WTC11 (cell line): ENCODE data around the gene ATP6V0D1. TPM values are rescaled to one million over a fixed set of nuclear protein-coding genes. Genes with fewer than 3 reads are reported as not detected.
"Not testable (repeated sequence)": the region's sequence is repeated elsewhere in the genome, so short reads cannot be mapped to it uniquely, and the experiment has no call there.

ENCODE experiments used
- ATAC-seq: fragments of 200-7000 bp; cut with Tn5 transposase; 2 replicates; pipeline ENCODE4 v1.10.0; 2021; ENCODE audit warnings: mild to moderate bottlenecking, moderate library complexity
- CTCF ChIA-PET: fragments of 300-600 bp; sonication (Branson Sonifier 250); formaldehyde crosslinking; loops from one replicate; lab custom pipeline; 2021; ENCODE audit warnings: antibody characterized with exemption; lab: Charles Lee
- POLR2A ChIA-PET: fragments of 350-600 bp; sonication (Branson Sonifier 250); formaldehyde crosslinking; loops from one replicate; lab custom pipeline; 2021; ENCODE audit warnings: antibody characterized with exemption; lab: Charles Lee
- DNase-seq: peaks from one replicate; pipeline ENCODE4 v3.0.0; 2021; ENCODE audit warnings: low spot score
- H3K27ac Mint-ChIP-seq: 2 replicates; pipeline ENCODE4 v1.8.0; 2021; ENCODE audit warnings: mixed read lengths
- H3K27me3 Mint-ChIP-seq: 2 replicates; pipeline ENCODE4 v1.8.0; 2021; ENCODE audit warnings: low read depth, mild to moderate bottlenecking, moderate library complexity, mixed read lengths
- H3K36me3 Mint-ChIP-seq: 2 replicates; pipeline ENCODE4 v1.8.0; 2021; ENCODE audit warnings: mixed read lengths
- H3K4me1 Mint-ChIP-seq: 2 replicates; pipeline ENCODE4 v1.8.0; 2022; ENCODE audit warnings: mixed read lengths
- H3K4me3 Mint-ChIP-seq: 2 replicates; pipeline ENCODE4 v1.8.0; 2021; ENCODE audit warnings: mild to moderate bottlenecking, moderate library complexity, mixed read lengths
- H3K9me3 Mint-ChIP-seq: 2 replicates; pipeline ENCODE4 v1.8.0; 2021; ENCODE audit warnings: mixed read lengths
- E2F4 ChIP-seq: sonication (generic); formaldehyde crosslinking; IDR thresholded peaks from 2 replicates; pipeline ENCODE4 v1.8.1; 2022; ENCODE audit warnings: low read depth, mild to moderate bottlenecking, moderate library complexity, missing genetic modification reagents, borderline replicate concordance
- FOXP4 ChIP-seq: sonication (generic); formaldehyde crosslinking; IDR thresholded peaks from 2 replicates; pipeline ENCODE4 v1.8.0; 2022; ENCODE audit warnings: mild to moderate bottlenecking, missing genetic modification reagents
- GTF2I ChIP-seq: fragments of 250-450 bp; sonication (Bioruptor Pico); conservative IDR thresholded peaks from 2 replicates; pipeline ENCODE4 v1.4.0; 2021; ENCODE audit warnings: mild to moderate bottlenecking
- JUN ChIP-seq: sonication (generic); formaldehyde crosslinking; IDR thresholded peaks from 2 replicates; pipeline ENCODE4 v1.8.0; 2023; ENCODE audit warnings: mild to moderate bottlenecking, missing genetic modification reagents
- MLX ChIP-seq: sonication (generic); formaldehyde crosslinking; IDR thresholded peaks from 2 replicates; pipeline ENCODE4 v1.8.1; 2023; ENCODE audit warnings: mild to moderate bottlenecking, missing genetic modification reagents, moderate library complexity
- OVOL2 ChIP-seq: fragments of 250-450 bp; sonication (Bioruptor Pico); IDR thresholded peaks from 2 replicates; pipeline ENCODE4 v1.9.0; 2021; ENCODE audit warnings: mild to moderate bottlenecking, borderline replicate concordance
- PRRX2 ChIP-seq: fragments of 250-450 bp; sonication (Bioruptor Pico); IDR thresholded peaks from 2 replicates; pipeline ENCODE4 v1.8.0; 2021; ENCODE audit warnings: mild to moderate bottlenecking
- TCF7 ChIP-seq: sonication (generic); formaldehyde crosslinking; IDR thresholded peaks from 2 replicates; pipeline ENCODE4 v1.8.0; 2022; ENCODE audit warnings: mild to moderate bottlenecking, low read depth, missing genetic modification reagents, moderate library complexity
- TEAD4 ChIP-seq: sonication (generic); formaldehyde crosslinking; IDR thresholded peaks from 2 replicates; pipeline ENCODE4 v1.8.0; 2022; ENCODE audit warnings: mild to moderate bottlenecking, missing genetic modification reagents
- USF1 ChIP-seq: sonication (generic); formaldehyde crosslinking; IDR thresholded peaks from 2 replicates; pipeline ENCODE4 v1.8.0; 2022; ENCODE audit warnings: mild to moderate bottlenecking, missing genetic modification reagents
- ZNF121 ChIP-seq: sonication (generic); formaldehyde crosslinking; IDR thresholded peaks from 2 replicates; pipeline ENCODE4 v1.8.0; 2023; ENCODE audit warnings: missing genetic modification reagents
- ZNF671 ChIP-seq: fragments of 250-450 bp; sonication (Bioruptor Pico); IDR thresholded peaks from 2 replicates; pipeline ENCODE4 v1.8.0; 2021; ENCODE audit warnings: mild to moderate bottlenecking
- total RNA-seq: library from RNA; stranded (reverse); gene quantifications from 3 replicates; pipeline ENCODE4 v1.2.3, GENCODE V29; 2021

Gene ATP6V0D1
- total RNA-seq, 1 experiment from 2014 or later: 44.1 TPM

- no peak for TF ChIP-seq E2F4 (CRISPR knock-in tag)
- TF ChIP-seq USF1 (CRISPR knock-in tag): no peak
- no peak for TF ChIP-seq JUN (CRISPR knock-in tag)
- no peak for TF ChIP-seq PRRX2 (CRISPR knock-in tag)
- TF ChIP-seq TEAD4 (CRISPR knock-in tag): no peak
- TF ChIP-seq, all 79 proteins: peak for 14
Observed at GRCh38 chr16:67415872-67416793, 64.8 kb downstream of the ATP6V0D1 start, which contains the start of gene ZDHHC1 (continued).

GRCh38 chr16:67415421-67415820, 65.5 kb downstream of the ATP6V0D1 start:
- H3K9me3 Mint-ChIP-seq, H3K36me3 Mint-ChIP-seq, POLR2A ChIA-PET, ATAC-seq, DNase-seq: not testable (repeated sequence)
- H3K27me3 Mint-ChIP-seq: peaks cover 24% of the 10 kb centered on the region
- peaks cover 29% of the 10 kb centered on the region for H3K4me1 Mint-ChIP-seq
- H3K4me3 Mint-ChIP-seq: peak overlapping the region; percentile 73
- peak overlapping the region; percentile 9; the same call in 1 of the 2 replicates for H3K27ac Mint-ChIP-seq
- CTCF ChIA-PET: interaction anchor here (0.8 to 4.0 kb wide), 4 partner anchors 9 to 50 kb away, joined by 3 to 42 read pairs (median 13); no protein-coding TSS in a partner anchor

GRCh38 chr16:67413978-67414911, 66.7 kb downstream of the ATP6V0D1 start:
- Mint-ChIP-seq H3K4me1 (peaks cover 31% of the 10 kb centered on the region), H3K27me3 (peaks cover 22% of the 10 kb centered on the region), H3K27ac (peak overlapping the region; percentile 54), H3K36me3 (no peaks in the 10 kb centered on the region), H3K4me3 (peak overlapping the region; percentile 0; the same call in 1 of the 2 replicates), H3K9me3 (no peaks in the 10 kb centered on the region)
- ATAC-seq: no peak
- TF ChIP-seq OVOL2 (CRISPR knock-in tag) (no peak), GTF2I (no peak), ZNF121 (CRISPR knock-in tag) (no peak), E2F4 (CRISPR knock-in tag) (no peak), MLX (CRISPR knock-in tag) (no peak), FOXP4 (CRISPR knock-in tag) (peak; percentile 65; the same call in 1 of the 2 replicates), ZNF671 (CRISPR knock-in tag) (no peak), TCF7 (CRISPR knock-in tag) (no peak)
- DNase-seq: no peak
- CTCF ChIA-PET: interaction anchor here (0.6 to 4.0 kb wide), 19 partner anchors 12 to 485 kb away, joined by 3 to 42 read pairs (median 3); partner anchors contain the start of genes ATP6V0D1, EXOC3L1, HSD11B2 and KCTD19
- POLR2A ChIA-PET: interaction anchor here (0.6 to 0.7 kb wide), 2 partner anchors 51 to 777 kb away, joined by 3 to 5 read pairs; no protein-coding TSS in a partner anchor
